ENCODE results near the gene HMHB1.

DNA sequence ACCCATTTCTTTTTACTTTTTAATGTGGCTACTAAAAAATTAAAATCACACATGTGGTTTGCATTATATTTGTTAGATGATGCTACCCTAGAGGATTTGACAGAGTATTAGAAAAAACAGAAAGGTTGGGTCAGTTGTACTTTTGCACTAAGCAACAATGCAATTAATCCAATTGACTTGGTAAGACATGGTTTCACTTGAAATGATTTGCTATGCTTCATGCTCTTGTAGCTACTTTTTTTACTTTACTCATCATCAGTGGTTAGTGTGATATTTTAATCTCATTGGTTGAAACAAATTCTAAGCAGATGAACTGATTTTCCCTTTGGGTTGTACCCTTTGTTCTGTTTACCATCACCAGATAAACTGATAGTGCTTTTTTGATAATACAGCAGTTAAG lies 39.4 kb downstream of the HMHB1 start:
- TF ChIP-seq CBFB (CRISPR knock-in tag; IDR thresholded peaks at IDR 0.05) (no peak), SP2 (IDR thresholded peaks at IDR 0.05; ENCODE audit: extremely low read depth, low read depth, low read length, poor library complexity, severe bottlenecking) (no peak), PHB2 (IDR thresholded peaks at IDR 0.05; ENCODE audit: low read depth) (no peak), FOXA1 (IDR thresholded peaks at IDR 0.05; ENCODE audit: borderline replicate concordance) (no peak), BMI1 (IDR thresholded peaks at IDR 0.05; ENCODE audit: low read length) (no peak), NFIC (IDR thresholded peaks at IDR 0.05) (no peak), POLR2A (conservative IDR thresholded peaks at IDR 0.05) (no peak), POLR3A (IDR thresholded peaks at IDR 0.05; ENCODE audit: borderline replicate concordance, extremely low read depth, insufficient read depth, insufficient read length) (no peak), ZNF717 (CRISPR knock-in tag; IDR thresholded peaks at IDR 0.05) (no peak)
- TF ChIP-seq, protein P1, sequence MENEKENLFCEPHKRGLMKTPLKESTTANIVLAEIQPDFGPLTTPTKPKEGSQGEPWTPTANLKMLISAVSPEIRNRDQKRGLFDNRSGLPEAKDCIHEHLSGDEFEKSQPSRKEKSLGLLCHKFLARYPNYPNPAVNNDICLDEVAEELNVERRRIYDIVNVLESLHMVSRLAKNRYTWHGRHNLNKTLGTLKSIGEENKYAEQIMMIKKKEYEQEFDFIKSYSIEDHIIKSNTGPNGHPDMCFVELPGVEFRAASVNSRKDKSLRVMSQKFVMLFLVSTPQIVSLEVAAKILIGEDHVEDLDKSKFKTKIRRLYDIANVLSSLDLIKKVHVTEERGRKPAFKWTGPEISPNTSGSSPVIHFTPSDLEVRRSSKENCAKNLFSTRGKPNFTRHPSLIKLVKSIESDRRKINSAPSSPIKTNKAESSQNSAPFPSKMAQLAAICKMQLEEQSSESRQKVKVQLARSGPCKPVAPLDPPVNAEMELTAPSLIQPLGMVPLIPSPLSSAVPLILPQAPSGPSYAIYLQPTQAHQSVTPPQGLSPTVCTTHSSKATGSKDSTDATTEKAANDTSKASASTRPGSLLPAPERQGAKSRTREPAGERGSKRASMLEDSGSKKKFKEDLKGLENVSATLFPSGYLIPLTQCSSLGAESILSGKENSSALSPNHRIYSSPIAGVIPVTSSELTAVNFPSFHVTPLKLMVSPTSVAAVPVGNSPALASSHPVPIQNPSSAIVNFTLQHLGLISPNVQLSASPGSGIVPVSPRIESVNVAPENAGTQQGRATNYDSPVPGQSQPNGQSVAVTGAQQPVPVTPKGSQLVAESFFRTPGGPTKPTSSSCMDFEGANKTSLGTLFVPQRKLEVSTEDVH (IDR thresholded peaks at IDR 0.05; ENCODE audit: low read depth, partially characterized antibody): no peak
- TF ChIP-seq, protein P2, sequence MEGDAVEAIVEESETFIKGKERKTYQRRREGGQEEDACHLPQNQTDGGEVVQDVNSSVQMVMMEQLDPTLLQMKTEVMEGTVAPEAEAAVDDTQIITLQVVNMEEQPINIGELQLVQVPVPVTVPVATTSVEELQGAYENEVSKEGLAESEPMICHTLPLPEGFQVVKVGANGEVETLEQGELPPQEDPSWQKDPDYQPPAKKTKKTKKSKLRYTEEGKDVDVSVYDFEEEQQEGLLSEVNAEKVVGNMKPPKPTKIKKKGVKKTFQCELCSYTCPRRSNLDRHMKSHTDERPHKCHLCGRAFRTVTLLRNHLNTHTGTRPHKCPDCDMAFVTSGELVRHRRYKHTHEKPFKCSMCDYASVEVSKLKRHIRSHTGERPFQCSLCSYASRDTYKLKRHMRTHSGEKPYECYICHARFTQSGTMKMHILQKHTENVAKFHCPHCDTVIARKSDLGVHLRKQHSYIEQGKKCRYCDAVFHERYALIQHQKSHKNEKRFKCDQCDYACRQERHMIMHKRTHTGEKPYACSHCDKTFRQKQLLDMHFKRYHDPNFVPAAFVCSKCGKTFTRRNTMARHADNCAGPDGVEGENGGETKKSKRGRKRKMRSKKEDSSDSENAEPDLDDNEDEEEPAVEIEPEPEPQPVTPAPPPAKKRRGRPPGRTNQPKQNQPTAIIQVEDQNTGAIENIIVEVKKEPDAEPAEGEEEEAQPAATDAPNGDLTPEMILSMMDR (IDR thresholded peaks at IDR 0.05 in 2 of 3, conservative IDR thresholded peaks at IDR 0.05 in 1 of 3; ENCODE audit: insufficient read depth in 2 of 3, low read depth in 1 of 3, low read length in 3 of 3): no peak
- TF ChIP-seq, protein P3, sequence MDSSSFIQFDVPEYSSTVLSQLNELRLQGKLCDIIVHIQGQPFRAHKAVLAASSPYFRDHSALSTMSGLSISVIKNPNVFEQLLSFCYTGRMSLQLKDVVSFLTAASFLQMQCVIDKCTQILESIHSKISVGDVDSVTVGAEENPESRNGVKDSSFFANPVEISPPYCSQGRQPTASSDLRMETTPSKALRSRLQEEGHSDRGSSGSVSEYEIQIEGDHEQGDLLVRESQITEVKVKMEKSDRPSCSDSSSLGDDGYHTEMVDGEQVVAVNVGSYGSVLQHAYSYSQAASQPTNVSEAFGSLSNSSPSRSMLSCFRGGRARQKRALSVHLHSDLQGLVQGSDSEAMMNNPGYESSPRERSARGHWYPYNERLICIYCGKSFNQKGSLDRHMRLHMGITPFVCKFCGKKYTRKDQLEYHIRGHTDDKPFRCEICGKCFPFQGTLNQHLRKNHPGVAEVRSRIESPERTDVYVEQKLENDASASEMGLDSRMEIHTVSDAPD (CRISPR knock-in tag; IDR thresholded peaks at IDR 0.05): no peak
- TF ChIP-seq, protein P4, sequence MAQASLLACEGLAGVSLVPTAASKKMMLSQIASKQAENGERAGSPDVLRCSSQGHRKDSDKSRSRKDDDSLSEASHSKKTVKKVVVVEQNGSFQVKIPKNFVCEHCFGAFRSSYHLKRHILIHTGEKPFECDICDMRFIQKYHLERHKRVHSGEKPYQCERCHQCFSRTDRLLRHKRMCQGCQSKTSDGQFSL (CRISPR knock-in tag; IDR thresholded peaks at IDR 0.05): no peak
- TF ChIP-seq, protein P4 (tag; IDR thresholded peaks at IDR 0.05): no peak

Data from K562 (cell line).